Islet of Langerhans (tissue), 1 donor: Measurements from ENCODE around the gene ARPC5L.
"Not testable (repeated sequence)": the region's sequence is repeated elsewhere in the genome, so short reads cannot be mapped to it uniquely, and the experiment has no call there.

Experiments used
- FAIRE-seq: peaks from one replicate; lab custom pipeline; 2011; peaks lifted over from hg19 to GRCh38; lab: Jason Lieb, UNC

Gene ARPC5L

DNA sequence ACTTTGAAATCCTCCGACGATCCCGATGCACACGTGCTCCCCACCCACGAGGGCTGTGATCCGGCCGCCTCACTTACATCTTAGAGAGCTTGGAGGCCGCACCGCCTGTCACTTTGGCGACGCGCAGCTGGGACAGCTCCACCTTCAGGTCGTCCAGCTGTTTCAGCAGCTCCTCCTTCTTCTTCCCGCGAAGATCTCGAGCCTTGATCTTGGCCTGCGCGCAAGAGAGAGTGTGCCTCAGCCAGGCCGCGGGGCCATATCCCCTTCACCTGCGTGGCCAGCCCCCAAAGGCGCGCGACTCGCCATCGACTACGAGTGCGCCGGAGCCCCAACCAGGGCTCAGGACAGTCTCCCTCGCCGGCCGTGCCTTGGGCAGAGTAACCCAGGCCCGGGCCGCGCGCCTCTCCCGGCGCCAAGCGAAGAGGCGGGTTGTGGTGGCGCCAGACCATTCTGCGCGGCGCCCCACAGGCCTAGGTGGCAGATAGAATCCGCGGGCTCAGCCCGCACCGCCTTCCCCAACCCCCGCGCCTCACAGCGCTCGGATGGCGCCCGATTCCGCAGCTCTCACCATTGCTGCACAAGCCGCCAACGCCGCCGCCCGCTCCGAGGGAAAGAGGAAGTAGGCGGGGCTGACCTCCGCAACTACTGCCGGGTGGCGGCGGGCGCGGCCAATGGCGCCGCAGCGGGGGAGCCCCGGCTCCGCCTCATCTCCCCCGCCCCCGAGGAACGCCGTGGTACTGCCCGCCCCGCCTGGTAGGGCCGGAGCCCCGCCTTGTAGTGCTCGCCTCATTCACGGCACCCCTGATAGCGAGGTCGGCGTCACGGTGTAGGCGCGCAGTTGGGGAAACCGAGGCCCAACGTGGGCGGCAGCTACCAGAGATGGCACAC lies at the start of gene ARPC5L, which contains the start of gene RPL35:
ARPC5L (plus strand) TSS at position 789 of the 888 bp plus-strand sequence. CDS start 7,161 bp downstream, outside the sequence.
RPL35 (minus strand) TSS at position 616 of the 888 bp plus-strand sequence; CDS start at position 571, 45 bp downstream.
- FAIRE-seq, result no peak

DNA sequence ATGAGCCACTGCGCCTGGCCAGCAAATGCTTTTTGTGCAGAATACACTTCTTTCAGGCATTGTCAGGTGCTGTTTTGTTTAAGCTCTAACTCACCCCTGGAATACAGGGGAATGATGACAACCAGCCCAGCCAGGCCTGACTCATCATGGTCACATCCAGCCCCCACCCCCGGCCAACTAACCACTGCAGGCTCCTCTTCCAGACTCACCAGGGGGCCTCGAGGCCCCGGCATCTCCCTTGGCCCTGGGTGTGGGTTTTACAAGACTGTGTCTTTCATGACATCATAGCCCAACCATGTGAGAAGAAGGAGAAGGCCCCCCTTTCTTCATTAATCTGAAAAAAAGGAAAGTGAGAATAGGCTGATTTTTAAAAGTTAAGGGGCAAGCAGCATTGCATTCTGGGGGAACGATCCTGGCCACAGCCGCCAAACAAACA lies 49.5 kb upstream of the ARPC5L start:
- FAIRE-seq, result no peak

DNA sequence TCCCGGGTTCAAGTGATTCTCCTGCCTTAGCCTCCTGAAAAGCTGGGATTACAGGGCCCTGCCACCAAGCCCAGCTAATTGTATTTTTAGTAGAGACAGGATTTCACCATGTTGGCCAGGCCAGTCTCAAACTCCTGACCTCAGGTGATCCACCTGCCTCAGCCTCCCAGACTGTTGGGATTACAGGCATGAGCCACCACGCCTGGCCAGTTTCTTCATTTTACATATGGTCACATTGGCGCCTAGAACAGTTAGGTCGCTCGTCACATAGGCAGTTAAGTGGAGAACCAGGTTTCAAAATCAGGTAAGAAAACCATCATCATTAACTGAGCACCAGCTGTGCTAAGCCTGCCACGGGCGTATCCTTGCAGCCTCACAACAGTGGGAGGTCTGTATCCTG lies 48.9 kb upstream of the ARPC5L start:
- no peak for FAIRE-seq

DNA sequence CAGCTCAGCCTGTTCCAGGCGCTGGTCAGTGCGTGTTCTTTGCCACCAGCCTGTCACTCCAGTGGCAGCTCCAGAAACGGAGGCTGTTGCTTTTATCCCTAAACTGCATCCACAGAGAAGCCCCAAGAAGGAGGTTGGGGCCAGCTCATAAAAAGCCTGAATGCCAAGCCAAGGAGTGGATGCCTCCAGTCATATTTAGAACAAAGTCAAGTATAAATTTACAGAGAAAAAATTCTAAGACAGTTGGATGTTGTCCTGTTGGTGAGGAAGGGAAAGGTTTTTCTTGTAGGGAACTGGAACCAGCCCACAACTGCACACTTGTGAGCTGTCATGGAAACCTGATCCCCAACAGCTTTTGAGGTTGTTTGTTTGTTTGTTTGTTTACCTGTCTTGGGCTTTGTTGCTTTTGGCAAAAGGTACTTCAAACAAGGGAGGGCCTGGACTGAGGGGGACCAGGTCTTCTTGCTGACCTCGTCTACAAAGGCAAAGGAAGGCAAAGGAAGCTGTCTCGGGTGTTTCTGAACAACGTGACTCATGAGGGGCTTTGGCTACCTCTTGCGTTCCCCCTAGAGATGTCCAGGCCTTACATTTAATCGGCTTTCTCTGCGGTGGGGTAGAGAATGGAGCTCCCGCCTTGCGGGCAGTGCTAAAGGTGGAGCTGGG lies 48.3 kb upstream of the ARPC5L start:
- FAIRE-seq, result no peak

- FAIRE-seq, result no peak
These were observed 47.8 kb upstream of the ARPC5L start for GRCh38 chr9:124814164-124814535.

GRCh38 chr9:124815601-124816000 lies 46.3 kb upstream of the ARPC5L start:
- FAIRE-seq, result no peak

DNA sequence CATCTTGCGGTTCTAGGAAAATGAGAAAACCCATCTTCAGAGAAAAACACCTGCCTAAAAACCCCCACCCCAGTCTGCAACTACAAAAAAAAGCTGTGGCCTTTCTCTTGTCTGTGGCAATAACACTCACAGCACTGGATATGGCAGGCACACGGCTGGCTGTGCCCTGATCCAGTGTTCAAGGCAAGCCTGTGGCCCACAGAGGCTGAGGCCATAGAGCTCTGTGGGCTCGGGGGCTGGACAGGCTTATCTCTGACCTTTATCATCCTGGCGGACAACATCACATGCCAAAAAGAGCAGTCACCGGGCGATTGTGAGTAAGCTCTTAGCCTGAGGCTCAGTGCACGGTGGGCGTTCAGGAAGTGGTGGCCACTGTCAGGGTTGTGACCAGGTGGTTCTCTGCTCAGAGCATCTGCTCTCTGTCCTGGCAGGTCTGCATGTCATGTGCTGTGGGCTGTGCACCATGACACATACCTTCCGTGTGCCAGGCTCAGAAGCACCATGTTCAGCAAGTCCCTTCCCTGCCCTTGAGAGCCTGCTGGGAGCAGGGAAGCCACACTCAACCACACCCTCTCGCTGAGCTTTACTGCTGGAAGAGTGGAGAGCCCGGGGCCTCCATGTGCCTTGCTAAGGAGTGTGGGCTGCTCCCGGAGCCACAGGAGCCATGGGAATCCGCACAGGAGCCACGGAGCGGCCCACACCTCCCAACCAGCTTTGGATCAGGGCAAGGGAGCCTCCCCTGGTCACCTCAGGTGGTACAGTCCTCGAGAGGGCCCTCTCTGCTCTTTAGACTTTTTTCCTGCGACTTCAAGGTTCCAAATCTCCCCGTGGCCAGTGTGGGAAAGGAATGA lies 43.3 kb upstream of the ARPC5L start:
- FAIRE-seq, result no peak

- FAIRE-seq, result no peak
These were observed 41.0 kb upstream of the ARPC5L start for GRCh38 chr9:124820698-124821623.

DNA sequence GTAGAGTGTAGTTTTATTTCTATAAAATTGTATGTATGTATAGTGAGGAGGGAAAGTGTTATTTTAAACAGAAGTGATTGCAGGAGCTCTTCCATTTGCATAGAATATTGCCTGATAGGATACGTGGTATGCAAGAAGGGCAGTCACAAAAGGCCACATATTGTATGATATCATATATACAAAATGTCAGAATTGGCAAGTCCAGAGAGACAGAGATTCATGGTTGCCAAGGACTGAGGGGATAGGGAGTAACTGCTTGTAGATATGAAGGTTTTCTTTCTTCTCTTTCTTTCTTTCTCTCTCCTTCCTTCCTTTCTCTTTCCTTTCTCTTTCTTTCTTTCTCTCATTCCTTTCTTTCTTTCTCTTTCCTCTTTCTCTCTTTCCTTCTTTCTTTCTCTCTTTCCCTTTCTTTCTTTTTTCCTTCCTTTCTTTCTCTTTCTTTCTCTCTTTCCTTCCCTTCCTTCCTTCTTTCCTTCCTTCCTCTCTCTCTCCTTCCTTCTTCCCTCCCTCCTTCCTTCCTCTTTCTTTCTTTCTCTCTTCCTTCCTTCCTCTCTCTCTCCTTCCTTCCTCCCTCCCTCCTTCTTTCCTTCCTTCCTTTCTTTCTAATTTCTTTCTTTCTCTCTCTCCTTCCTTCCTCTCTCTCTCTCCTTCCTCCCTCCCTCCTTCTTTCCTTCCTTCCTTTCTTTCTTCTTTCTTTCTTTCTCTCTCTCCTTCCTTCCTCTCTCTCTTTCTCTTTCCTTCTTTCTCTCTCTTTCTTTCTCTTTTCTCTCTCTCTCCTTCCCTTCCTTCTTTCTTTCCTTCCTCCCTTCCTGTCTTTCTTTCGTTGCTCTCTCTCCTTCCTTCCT lies 33.2 kb upstream of the ARPC5L start:
- no peak for FAIRE-seq

DNA sequence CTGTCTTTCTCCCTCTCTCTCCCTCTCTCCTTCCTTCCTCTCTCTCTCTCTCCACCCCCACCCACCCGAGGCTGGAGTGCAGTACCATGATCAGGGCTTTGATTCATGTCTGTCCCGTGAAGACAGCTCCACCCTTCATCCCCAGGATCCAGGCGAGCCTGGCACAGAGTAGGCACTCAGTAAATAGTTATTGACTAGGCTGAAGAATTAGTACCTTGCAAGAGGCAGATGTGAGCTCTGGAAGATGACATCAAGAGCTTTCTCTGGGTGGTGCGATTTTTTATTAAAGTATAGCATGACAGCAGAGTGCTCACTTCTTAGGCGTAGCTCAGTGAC lies 32.6 kb upstream of the ARPC5L start:
- no peak for FAIRE-seq

GRCh38 chr9:124830593-124830992 lies 31.3 kb upstream of the ARPC5L start:
- no peak for FAIRE-seq

- FAIRE-seq, result no peak
These were observed 30.1 kb upstream of the ARPC5L start for GRCh38 chr9:124831642-124832364.

- FAIRE-seq, result no peak
These were observed 27.3 kb upstream of the ARPC5L start for GRCh38 chr9:124834591-124834990.

DNA sequence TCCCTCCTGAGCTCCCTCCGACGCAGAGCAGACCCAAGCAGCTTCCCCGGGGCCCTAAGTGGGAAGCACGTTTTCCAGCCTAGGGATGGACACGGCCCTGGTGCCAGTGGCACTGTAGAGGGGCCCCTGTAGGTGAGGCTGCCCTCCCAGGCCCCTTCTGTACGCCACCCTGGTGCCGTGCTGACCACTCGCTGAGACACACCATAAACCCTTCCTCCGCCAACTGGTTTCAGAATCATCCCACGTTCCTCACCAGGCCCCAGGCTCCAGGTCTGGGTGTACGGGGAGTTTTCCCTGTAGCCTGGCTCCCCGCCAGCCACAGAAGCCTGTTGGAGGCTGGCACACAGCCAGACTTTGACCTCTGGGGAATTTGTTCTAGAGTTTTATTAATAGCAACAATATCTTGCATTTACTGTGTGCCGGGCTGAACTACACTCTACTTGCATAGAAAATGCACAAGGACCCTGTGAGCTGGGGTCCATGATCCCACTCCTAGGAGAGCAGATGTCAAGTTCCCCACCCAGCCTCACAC lies 26.8 kb upstream of the ARPC5L start:
- no peak for FAIRE-seq

GRCh38 chr9:124838132-124838531 lies 23.8 kb upstream of the ARPC5L start:
- not testable (repeated sequence) for FAIRE-seq

DNA sequence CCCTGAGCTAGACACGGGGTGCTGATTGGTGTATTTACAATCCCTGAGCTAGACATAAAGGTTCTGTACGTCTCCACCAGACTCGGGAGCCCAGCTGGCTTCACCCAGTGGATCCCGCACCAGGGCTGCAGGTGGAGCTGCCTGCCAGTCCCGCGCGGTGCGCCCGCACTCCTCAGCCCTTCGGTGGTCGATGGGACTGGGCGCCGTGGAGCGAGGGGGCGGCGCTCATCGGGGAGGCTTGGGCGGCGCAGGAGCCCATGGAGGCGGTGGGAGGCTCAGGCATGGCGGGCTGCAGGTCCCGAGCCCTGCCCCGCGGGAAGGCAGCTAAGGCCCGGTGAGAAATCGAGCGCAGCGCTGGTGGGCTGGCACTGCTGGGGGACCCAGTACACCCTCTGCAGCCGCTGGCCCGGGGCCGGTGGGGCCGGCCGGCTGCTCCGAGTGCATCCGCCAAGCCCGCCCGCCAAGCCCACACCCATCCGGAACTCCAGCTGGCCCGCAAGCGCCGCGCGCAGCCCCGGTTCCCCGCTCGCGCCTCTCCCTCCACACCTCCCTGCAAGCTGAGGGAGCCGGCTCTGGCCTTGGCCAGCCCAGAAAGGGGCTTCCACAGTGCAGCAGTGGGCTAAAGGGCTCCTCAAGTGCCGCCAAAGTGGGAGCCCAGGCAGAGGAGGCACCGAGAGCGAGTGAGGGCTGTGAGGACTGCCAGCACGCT lies 23.2 kb upstream of the ARPC5L start:
- not testable (repeated sequence) for FAIRE-seq

GRCh38 chr9:124839612-124840299 lies 22.2 kb upstream of the ARPC5L start:
- no peak for FAIRE-seq

GRCh38 chr9:124840300-124840833 lies 21.6 kb upstream of the ARPC5L start:
- no peak for FAIRE-seq
